ENCODE results near the gene DGKH. TPM values are rescaled to one million over a fixed set of nuclear protein-coding genes. Genes with fewer than 3 reads are reported as not detected.

Gene DGKH
- total RNA-seq, 1 experiment from 2014 or later, result 7.3 TPM

GRCh38 chr13:42014119-42014518 lies 34.3 kb upstream of the DGKH start:
- Histone ChIP-seq H3K9ac (ENCODE audit: low read length) (no peak overlapping the region), H2AFZ (ENCODE audit: low read length) (no peak overlapping the region), H3K4me3 (ENCODE audit: low read length) (no peak overlapping the region), H4K20me1 (ENCODE audit: insufficient read depth, low read depth, low read length) (no peaks in the 10 kb centered on the region), H3K36me3 (ENCODE audit: insufficient read depth, low read length) (no peaks in the 10 kb centered on the region), H3K9me2 (replicated peaks; ENCODE audit: insufficient read depth, low read length) (no peaks in the 10 kb centered on the region), H3K9me3 (ENCODE audit: low read length) (no peaks in the 10 kb centered on the region), H3K27me3 (ENCODE audit: low read length) (no peaks in the 10 kb centered on the region), H3K4me2 (ENCODE audit: low read depth, low read length, poor library complexity, severe bottlenecking) (no peak overlapping the region), H3K4me1 (ENCODE audit: low read length) (no peaks in the 10 kb centered on the region), H3K79me2 (ENCODE audit: low read length) (no peaks in the 10 kb centered on the region), H3K27ac (ENCODE audit: low read length) (no peak overlapping the region)
- DNase-seq, result no peak

GRCh38 chr13:42017264-42017663 lies 31.2 kb upstream of the DGKH start:
- Histone ChIP-seq H3K4me2 (ENCODE audit: low read depth, low read length, poor library complexity, severe bottlenecking) (no peak overlapping the region), H3K9me2 (replicated peaks; ENCODE audit: insufficient read depth, low read length) (no peaks in the 10 kb centered on the region), H4K20me1 (ENCODE audit: insufficient read depth, low read depth, low read length) (no peaks in the 10 kb centered on the region), H3K9me3 (ENCODE audit: low read length) (no peaks in the 10 kb centered on the region), H3K4me3 (ENCODE audit: low read length) (no peak overlapping the region), H3K4me1 (ENCODE audit: low read length) (no peaks in the 10 kb centered on the region), H3K9ac (ENCODE audit: low read length) (no peak overlapping the region), H2AFZ (ENCODE audit: low read length) (no peak overlapping the region), H3K27me3 (ENCODE audit: low read length) (no peaks in the 10 kb centered on the region), H3K27ac (ENCODE audit: low read length) (no peak overlapping the region), H3K79me2 (ENCODE audit: low read length) (no peaks in the 10 kb centered on the region), H3K36me3 (ENCODE audit: insufficient read depth, low read length) (no peaks in the 10 kb centered on the region)
- DNase-seq, result no peak

GRCh38 chr13:42021851-42022250 lies 26.6 kb upstream of the DGKH start:
- no peaks in the 10 kb centered on the region for H3K27me3 ChIP-seq (ENCODE audit: low read length)
- H3K36me3 ChIP-seq (ENCODE audit: insufficient read depth, low read length), result no peaks in the 10 kb centered on the region
- H3K9me3 ChIP-seq (ENCODE audit: low read length), result no peaks in the 10 kb centered on the region
- H3K4me1 ChIP-seq (ENCODE audit: low read length), result no peaks in the 10 kb centered on the region
- H3K27ac ChIP-seq (ENCODE audit: low read length), result no peak overlapping the region
- H2AFZ ChIP-seq (ENCODE audit: low read length), result no peak overlapping the region
- H3K79me2 ChIP-seq (ENCODE audit: low read length), result no peaks in the 10 kb centered on the region
- H3K9me2 ChIP-seq (replicated peaks; ENCODE audit: insufficient read depth, low read length), result no peaks in the 10 kb centered on the region
- no peak overlapping the region for H3K9ac ChIP-seq (ENCODE audit: low read length)
- H4K20me1 ChIP-seq (ENCODE audit: insufficient read depth, low read depth, low read length), result no peaks in the 10 kb centered on the region
- H3K4me2 ChIP-seq (ENCODE audit: low read depth, low read length, poor library complexity, severe bottlenecking), result no peak overlapping the region
- no peak overlapping the region for H3K4me3 ChIP-seq (ENCODE audit: low read length)
- no peak for DNase-seq

GRCh38 chr13:42022336-42022735 lies 26.1 kb upstream of the DGKH start:
- Histone ChIP-seq H3K79me2 (ENCODE audit: low read length) (no peaks in the 10 kb centered on the region), H3K4me1 (ENCODE audit: low read length) (no peaks in the 10 kb centered on the region), H3K9me3 (ENCODE audit: low read length) (no peaks in the 10 kb centered on the region), H3K9me2 (replicated peaks; ENCODE audit: insufficient read depth, low read length) (no peaks in the 10 kb centered on the region), H2AFZ (ENCODE audit: low read length) (no peak overlapping the region), H3K36me3 (ENCODE audit: insufficient read depth, low read length) (no peaks in the 10 kb centered on the region), H3K27ac (ENCODE audit: low read length) (no peak overlapping the region), H3K9ac (ENCODE audit: low read length) (no peak overlapping the region), H3K4me2 (ENCODE audit: low read depth, low read length, poor library complexity, severe bottlenecking) (no peak overlapping the region), H3K27me3 (ENCODE audit: low read length) (no peaks in the 10 kb centered on the region), H4K20me1 (ENCODE audit: insufficient read depth, low read depth, low read length) (no peaks in the 10 kb centered on the region), H3K4me3 (ENCODE audit: low read length) (no peak overlapping the region)
- no peak for DNase-seq

GRCh38 chr13:42022796-42023493 lies 25.5 kb upstream of the DGKH start:
- H3K9ac ChIP-seq (ENCODE audit: low read length), result no peak overlapping the region

GRCh38 chr13:42027286-42027685 lies 21.2 kb upstream of the DGKH start:
- Histone ChIP-seq H4K20me1 (ENCODE audit: insufficient read depth, low read depth, low read length) (no peaks in the 10 kb centered on the region), H3K9ac (ENCODE audit: low read length) (no peak overlapping the region), H2AFZ (ENCODE audit: low read length) (no peak overlapping the region), H3K27ac (ENCODE audit: low read length) (no peak overlapping the region), H3K27me3 (ENCODE audit: low read length) (no peaks in the 10 kb centered on the region), H3K9me2 (replicated peaks; ENCODE audit: insufficient read depth, low read length) (no peaks in the 10 kb centered on the region), H3K36me3 (ENCODE audit: insufficient read depth, low read length) (no peaks in the 10 kb centered on the region), H3K4me1 (ENCODE audit: low read length) (no peaks in the 10 kb centered on the region), H3K79me2 (ENCODE audit: low read length) (no peaks in the 10 kb centered on the region), H3K4me3 (ENCODE audit: low read length) (no peak overlapping the region), H3K9me3 (ENCODE audit: low read length) (no peaks in the 10 kb centered on the region), H3K4me2 (ENCODE audit: low read depth, low read length, poor library complexity, severe bottlenecking) (no peak overlapping the region)
- no peak for DNase-seq

More at GRCh38 chr13:42022796-42023493, 25.5 kb upstream of the DGKH start:
- H3K27me3 ChIP-seq (ENCODE audit: low read length), result no peaks in the 10 kb centered on the region
- no peaks in the 10 kb centered on the region for H3K4me1 ChIP-seq (ENCODE audit: low read length)
- no peak overlapping the region for H2AFZ ChIP-seq (ENCODE audit: low read length)
- H4K20me1 ChIP-seq (ENCODE audit: insufficient read depth, low read depth, low read length), result no peaks in the 10 kb centered on the region
- H3K4me3 ChIP-seq (ENCODE audit: low read length), result no peak overlapping the region
- no peaks in the 10 kb centered on the region for H3K36me3 ChIP-seq (ENCODE audit: insufficient read depth, low read length)
- no peak for DNase-seq
- H3K4me2 ChIP-seq (ENCODE audit: low read depth, low read length, poor library complexity, severe bottlenecking), result no peak overlapping the region
- H3K79me2 ChIP-seq (ENCODE audit: low read length), result no peaks in the 10 kb centered on the region
- H3K9me2 ChIP-seq (replicated peaks; ENCODE audit: insufficient read depth, low read length), result no peaks in the 10 kb centered on the region
- no peak overlapping the region for H3K27ac ChIP-seq (ENCODE audit: low read length)
- no peaks in the 10 kb centered on the region for H3K9me3 ChIP-seq (ENCODE audit: low read length)

- H2AFZ ChIP-seq (ENCODE audit: low read length), result no peak overlapping the region
- no peak overlapping the region for H3K9ac ChIP-seq (ENCODE audit: low read length)
- no peaks in the 10 kb centered on the region for H3K4me1 ChIP-seq (ENCODE audit: low read length)
- H3K27ac ChIP-seq (ENCODE audit: low read length), result no peak overlapping the region
- no peaks in the 10 kb centered on the region for H3K9me2 ChIP-seq (replicated peaks; ENCODE audit: insufficient read depth, low read length)
- H3K27me3 ChIP-seq (ENCODE audit: low read length), result no peaks in the 10 kb centered on the region
- no peak overlapping the region for H3K4me3 ChIP-seq (ENCODE audit: low read length)
- no peaks in the 10 kb centered on the region for H3K36me3 ChIP-seq (ENCODE audit: insufficient read depth, low read length)
- no peak for DNase-seq
- no peaks in the 10 kb centered on the region for H3K9me3 ChIP-seq (ENCODE audit: low read length)
- no peaks in the 10 kb centered on the region for H3K79me2 ChIP-seq (ENCODE audit: low read length)
- no peaks in the 10 kb centered on the region for H4K20me1 ChIP-seq (ENCODE audit: insufficient read depth, low read depth, low read length)
- H3K4me2 ChIP-seq (ENCODE audit: low read depth, low read length, poor library complexity, severe bottlenecking), result no peak overlapping the region
These were observed 20.2 kb upstream of the DGKH start for GRCh38 chr13:42028113-42028799.

- Histone ChIP-seq H3K4me2 (ENCODE audit: low read depth, low read length, poor library complexity, severe bottlenecking) (no peak overlapping the region), H3K27ac (ENCODE audit: low read length) (no peak overlapping the region), H3K9me2 (replicated peaks; ENCODE audit: insufficient read depth, low read length) (no peaks in the 10 kb centered on the region), H3K27me3 (ENCODE audit: low read length) (0 out of 2 replicates have a peak, but pooled peaks cover 2% of the 10 kb centered on the region), H2AFZ (ENCODE audit: low read length) (no peak overlapping the region), H3K4me1 (ENCODE audit: low read length) (peaks cover 9% of the 10 kb centered on the region), H4K20me1 (ENCODE audit: insufficient read depth, low read depth, low read length) (no peaks in the 10 kb centered on the region), H3K79me2 (ENCODE audit: low read length) (no peaks in the 10 kb centered on the region), H3K4me3 (ENCODE audit: low read length) (no peak overlapping the region), H3K36me3 (ENCODE audit: insufficient read depth, low read length) (no peaks in the 10 kb centered on the region), H3K9me3 (ENCODE audit: low read length) (no peaks in the 10 kb centered on the region), H3K9ac (ENCODE audit: low read length) (no peak overlapping the region)
- no peak for DNase-seq
These were observed 12.4 kb upstream of the DGKH start for GRCh38 chr13:42035905-42036521.
